ENCODE results near the gene NRXN3.

DNA sequence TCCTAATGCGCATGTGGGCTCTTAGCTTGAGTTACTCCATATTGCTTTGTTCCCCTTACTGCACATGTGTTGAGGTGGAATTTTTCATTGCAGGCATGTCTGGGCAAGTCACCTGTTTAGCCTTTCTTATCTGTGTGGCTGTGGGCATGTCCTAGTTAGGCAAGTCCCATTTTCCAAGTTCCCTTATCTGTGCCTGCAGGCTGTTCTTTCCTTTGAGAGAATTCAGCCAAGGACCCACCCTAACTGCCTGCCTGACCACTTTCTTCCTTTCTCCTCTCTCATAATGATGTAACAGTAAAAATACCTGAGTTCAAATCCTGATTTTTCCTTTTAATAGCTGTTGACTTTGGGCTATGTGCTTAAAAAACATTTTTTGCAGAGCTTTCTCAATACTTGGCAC is 870.6 kb downstream of the NRXN3 start:
- TF ChIP-seq SMC3 (IDR thresholded peaks at IDR 0.05; ENCODE audit: low read depth, low read length) (no peak), MAFK (IDR thresholded peaks at IDR 0.05; ENCODE audit: low read depth, low read length) (no peak), ELK1 (IDR thresholded peaks at IDR 0.05; ENCODE audit: borderline replicate concordance, low read depth, low read length) (no peak), POLR2A (IDR thresholded peaks at IDR 0.05; ENCODE audit: low read depth, low read length) (no peak)
- TF ChIP-seq, protein P1, sequence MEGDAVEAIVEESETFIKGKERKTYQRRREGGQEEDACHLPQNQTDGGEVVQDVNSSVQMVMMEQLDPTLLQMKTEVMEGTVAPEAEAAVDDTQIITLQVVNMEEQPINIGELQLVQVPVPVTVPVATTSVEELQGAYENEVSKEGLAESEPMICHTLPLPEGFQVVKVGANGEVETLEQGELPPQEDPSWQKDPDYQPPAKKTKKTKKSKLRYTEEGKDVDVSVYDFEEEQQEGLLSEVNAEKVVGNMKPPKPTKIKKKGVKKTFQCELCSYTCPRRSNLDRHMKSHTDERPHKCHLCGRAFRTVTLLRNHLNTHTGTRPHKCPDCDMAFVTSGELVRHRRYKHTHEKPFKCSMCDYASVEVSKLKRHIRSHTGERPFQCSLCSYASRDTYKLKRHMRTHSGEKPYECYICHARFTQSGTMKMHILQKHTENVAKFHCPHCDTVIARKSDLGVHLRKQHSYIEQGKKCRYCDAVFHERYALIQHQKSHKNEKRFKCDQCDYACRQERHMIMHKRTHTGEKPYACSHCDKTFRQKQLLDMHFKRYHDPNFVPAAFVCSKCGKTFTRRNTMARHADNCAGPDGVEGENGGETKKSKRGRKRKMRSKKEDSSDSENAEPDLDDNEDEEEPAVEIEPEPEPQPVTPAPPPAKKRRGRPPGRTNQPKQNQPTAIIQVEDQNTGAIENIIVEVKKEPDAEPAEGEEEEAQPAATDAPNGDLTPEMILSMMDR (conservative IDR thresholded peaks at IDR 0.05; ENCODE audit: low read depth, low read length), result no peak
- TF ChIP-seq, protein P2, sequence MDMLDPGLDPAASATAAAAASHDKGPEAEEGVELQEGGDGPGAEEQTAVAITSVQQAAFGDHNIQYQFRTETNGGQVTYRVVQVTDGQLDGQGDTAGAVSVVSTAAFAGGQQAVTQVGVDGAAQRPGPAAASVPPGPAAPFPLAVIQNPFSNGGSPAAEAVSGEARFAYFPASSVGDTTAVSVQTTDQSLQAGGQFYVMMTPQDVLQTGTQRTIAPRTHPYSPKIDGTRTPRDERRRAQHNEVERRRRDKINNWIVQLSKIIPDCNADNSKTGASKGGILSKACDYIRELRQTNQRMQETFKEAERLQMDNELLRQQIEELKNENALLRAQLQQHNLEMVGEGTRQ (IDR thresholded peaks at IDR 0.05; ENCODE audit: low read depth, low read length), result no peak

Measured in IMR-90 (cell line).